OCI-M2 (cell line): ENCODE measurements around the gene SLC1A7.

Experiments used
- DNase-seq: peaks from one replicate; lab custom pipeline; 2025; ENCODE audit not compliant: unreplicated experiment; lab: John Stamatoyannopoulos, UW

The SLC1A7 gene

GRCh38 chr1:53062708-53063591 lies 79.5 kb downstream of the SLC1A7 start:
- no peak for DNase-seq

- no peak for DNase-seq
These were observed 80.4 kb downstream of the SLC1A7 start, which contains the start of gene PODN for GRCh38 chr1:53061859-53062707. Gene PODN, plus strand, starts transcription at chr1:53062213. Its CDS starts 7,643 bp downstream, at chr1:53069856.

DNA sequence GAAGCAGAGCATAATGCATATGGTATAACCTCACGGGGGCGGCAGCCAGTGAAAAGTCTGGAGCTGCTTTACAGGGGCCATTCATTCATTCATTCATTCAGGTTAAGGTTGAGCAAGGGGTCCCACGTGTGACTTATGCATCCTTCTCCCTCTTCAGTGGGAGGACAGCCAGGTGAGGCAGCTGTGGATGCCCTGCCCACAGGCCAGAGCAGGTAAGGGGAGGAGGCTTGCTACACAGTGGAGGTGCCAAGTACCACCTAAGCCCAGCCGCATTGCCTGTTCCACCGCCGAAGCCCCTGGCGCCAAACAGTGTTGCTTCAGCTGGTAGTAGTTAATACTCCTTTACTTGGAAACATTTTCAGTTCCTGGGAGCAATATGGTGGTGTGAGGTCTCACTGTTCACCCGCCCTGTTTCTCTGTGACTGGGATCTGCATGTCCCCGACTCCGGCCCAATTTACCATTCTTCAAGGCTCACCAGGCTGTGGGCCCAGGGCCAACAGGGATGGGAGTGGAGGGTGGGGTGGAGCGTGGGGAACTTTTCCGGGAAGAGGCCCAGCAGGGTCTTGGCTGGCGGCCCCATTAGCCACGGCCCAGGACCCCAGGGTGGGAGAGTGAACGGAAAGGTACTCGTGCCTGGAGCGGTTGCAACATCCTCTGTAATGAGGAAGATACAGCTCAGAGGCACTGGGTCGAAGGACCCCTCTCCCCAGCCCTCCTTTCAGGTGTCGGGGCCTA lies 81.1 kb downstream of the SLC1A7 start:
- DNase-seq: no peak

DNA sequence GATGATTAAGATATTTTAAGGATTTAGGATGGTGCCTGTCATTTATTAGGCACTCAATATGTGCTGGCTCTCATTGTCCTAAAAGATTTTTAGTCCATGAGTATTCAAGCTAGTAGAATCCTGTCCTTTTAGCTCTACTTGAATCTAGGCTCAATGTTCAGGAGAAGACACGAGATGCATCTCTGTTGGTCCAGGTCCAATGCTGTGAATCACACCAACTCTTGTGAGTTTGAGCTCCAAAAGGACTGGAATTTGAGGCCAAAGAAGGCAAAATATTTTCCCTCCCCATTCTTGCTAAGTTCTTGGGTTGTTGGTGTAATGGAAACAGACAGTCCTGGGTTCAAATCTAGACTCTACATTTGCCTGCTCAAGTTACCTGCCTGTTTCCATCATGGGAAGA lies 81.9 kb downstream of the SLC1A7 start:
- no peak for DNase-seq

DNA sequence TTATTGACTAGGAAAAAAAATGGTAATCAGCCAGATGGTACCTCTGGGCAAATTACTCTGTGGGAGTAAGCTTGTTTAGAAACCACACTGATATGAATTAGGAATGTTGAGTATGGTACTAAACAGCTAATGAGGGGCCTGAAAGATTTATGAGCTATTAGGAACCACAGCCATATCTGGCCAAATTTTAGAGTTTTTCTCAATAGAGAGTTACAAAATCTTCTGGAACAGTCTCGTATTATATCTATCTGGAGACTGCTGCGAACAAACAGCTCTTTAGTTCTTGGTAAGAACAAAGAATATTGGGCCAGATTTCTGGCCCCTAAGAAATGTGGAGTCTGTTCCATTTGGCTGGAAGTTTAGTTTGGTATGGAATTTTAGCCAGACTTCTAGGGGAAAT lies 85.3 kb downstream of the SLC1A7 start:
- DNase-seq: no peak

GRCh38 chr1:53051676-53052075 lies 90.8 kb downstream of the SLC1A7 start:
- no peak for DNase-seq

DNA sequence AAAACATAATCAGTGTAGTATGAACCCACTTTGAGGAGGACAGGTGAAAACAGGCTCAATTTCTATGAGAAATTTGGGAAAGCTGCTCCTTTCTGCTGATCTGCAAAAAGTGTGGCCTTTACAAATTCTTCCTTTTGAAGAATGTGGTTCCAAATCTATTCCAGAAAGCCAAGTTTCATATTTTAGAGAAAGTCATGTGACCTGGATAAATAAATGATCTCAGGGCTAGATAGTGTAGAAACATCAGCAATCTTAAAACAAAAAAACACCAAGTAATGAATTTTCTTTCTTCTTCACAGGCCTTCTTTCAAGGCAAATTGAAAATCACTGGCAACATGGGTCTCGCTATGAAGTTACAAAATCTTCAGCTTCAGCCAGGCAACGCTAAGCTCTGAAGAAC lies 92.1 kb downstream of the SLC1A7 start:
- DNase-seq: no peak

DNA sequence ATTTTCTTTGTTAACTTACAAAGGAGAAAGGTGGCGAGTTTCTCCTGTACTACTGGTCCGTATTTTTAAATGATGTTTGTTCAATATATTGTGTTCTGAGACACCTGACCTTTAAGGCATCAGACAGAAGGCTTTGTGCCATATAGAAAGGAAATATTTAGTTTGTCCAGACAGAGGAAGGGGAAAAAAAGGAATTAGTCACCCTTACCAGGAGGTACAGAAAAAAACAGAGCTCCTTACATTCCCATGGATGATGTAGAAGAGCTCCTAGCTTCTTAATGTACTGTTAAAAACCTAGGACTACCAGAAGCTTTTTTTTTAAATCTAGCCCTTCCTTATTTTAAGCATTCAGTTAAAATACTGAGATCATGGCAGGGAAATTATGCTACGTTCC lies 92.9 kb downstream of the SLC1A7 start:
- no peak for DNase-seq

DNA sequence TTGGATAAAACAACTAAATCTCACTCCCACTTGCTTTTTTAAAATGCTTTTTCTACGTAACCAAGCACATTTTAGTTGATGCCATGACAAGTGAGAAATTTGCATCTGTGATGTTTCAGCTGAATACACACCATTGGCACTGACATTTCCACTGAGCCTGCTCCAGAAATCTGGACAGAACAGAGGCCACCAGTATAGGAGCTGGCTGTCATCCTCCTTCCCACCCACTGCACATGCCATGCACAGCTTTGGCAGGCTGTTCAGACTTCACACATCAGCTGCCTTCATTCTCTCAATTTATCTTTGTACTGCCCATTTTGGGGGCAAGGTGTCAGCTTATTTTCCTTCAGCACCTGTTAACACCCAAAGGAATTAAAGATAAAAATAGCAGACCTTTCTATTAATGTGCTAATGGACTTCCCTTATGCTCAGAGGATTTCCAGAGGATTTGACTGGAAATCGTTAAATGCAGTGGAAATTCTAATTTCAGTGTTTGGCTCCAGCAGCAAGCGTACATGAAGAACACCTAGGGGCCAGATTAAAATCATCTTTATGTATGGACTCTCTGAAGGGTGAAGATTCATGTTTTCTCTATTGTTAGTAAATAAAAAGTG lies 93.4 kb downstream of the SLC1A7 start:
- DNase-seq: no peak

DNA sequence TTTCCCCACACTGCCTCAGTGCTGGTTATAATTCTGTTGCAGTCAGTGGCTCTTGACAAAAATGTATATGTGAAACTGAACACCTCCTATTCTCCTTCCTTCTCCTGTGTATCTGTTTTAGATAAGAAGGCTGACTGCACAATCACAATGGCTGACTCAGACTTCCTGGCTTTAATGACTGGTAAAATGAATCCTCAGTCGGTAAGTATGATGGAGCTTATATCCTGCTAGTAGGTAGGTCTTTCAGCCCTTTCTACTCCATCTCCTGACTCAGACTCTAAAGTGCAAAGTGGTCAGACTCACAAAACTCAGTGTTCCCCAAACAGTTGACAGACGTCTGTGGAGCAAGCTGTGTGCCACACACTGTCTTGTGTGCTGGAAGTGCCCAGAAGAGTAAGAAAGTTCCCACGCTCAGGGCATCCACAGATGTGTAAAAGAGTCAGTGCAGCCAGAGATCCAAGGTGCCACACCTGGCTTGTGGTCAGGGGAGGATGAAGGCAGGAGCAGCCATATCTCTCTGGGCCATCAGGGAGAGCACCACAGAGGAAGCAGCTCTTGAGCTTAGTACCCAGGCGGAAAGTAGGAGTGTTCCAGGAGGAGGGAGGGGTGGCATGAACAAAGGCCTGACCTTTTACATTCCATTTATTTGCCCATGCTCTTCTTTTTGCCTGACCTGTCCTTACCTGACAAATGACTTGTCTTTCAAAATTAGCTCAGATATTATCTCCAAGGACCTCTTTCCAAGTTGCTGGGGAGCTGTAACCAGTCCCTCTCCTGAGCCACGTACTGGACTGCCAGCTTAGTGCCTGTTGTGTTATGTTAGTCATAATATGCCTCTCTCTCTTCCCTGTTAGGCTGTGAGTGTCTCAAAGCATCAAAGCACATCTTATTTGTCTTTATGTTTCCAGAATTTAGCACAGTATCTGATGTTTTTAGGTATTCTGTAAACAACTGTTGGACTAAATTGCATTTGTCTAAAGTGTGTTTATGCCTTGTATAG lies 94.4 kb downstream of the SLC1A7 start:
- no peak for DNase-seq

GRCh38 chr1:53046930-53047329 lies 95.5 kb downstream of the SLC1A7 start:
- no peak for DNase-seq

DNA sequence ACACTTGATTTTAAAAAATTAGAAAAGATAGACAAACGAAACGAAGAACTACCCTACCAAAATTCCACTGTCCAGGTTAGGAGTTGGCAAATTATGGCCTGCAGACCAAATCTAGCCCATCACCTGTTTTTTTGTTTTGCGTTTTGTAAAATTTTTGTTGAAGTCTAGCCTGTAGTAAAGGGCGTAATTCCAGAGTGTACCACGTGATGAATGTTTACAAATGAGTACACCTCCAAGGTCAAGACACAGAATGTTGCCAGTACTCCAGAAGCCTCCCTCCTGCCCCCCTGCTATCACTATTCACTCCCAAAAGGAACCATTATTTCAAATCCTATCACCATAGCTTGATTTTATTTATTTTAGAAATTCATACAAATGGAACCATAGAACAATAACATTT lies 97.5 kb downstream of the SLC1A7 start:
- DNase-seq: no peak

GRCh38 chr1:53043271-53043670 lies 99.2 kb downstream of the SLC1A7 start:
- DNase-seq: no peak

DNA sequence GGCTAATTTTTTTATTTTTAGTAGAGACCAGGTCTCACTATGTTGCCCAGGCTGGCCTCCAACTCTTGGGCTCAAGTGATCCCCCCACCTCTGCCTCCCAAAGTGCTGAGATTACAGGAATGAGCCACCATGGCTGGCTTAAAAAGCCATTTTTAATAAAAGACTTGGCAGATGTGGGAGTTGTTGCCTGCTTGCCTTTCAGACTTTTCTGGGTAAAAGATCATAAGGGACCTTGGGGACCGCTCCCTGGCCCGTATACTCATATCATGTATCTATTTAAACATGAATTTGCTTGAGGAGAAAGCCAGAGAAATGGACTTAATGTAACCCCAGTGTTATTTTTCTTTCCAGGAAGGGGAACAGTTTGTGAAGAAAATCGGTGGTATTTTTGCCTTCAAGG lies 103.9 kb downstream of the SLC1A7 start:
- DNase-seq: no peak
